ENCODE measurements around the gene KRT1. TPM values are rescaled to one million over a fixed set of nuclear protein-coding genes. Genes with fewer than 3 reads are reported as not detected.
"Not testable (repeated sequence)": the region's sequence is repeated elsewhere in the genome, so short reads cannot be mapped to it uniquely, and the experiment has no call there.

The KRT1 gene
- polyA plus RNA-seq, 10 donors, result 0.47 to 543 (median 2.3) TPM

GRCh38 chr12:52682938-52683574 is 2.8 kb upstream of the KRT1 start:
- peak; percentile 10 to 48 (median 41) for DNase-seq

DNA sequence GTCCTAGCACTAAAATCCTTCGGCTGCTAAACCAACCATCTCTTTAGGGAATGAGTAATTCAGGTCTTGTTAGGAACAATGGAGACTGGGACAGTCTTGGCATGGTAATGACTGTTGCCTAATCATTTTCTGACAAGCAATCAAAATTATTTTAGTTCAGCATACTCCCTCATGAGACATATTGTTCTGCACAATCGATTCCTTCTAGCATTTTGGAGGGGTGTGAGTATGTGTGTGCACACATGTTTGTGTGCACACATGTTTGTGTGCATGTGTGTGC is 2.1 kb upstream of the KRT1 start:
- no peak for DNase-seq

DNA sequence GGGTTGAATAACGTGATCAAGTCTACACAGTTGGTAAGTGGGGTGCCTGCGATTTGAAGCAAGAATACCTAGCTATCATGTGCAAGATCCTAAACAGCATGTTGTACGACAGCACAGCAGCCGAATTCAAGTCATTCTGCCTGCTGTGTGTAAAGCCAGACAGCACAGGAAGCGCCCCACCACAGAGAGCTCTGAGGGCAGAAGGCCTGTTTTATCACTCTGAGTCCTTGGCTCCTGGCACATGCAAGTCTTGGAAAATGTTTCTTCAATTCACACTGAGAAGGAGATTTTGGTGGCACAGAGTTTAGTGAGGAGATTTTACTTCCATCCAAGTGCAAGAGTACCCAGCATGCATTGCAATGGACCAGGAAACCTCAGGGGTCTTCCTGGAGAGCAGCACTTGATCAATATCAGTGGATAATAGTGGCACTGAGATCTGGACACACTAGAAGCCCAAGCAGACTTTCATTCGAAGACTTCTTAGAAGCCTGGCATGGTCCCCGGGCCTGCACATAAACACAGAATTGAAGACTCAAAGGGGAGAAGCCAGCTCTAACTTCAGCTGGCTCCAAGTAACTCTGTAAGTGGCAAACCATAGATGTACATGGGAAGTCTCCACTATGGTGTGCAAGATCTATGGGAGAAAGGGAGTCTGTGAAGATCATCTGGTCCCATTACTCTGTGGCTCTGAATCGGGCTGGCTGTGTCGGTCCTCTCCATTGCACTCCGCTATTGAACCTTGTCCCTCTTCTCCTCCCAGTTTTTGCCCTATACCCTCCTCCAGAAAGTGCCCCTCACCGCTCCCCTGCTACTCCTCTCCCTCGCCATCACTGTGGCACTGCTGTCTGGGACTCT is 1.5 kb upstream of the KRT1 start:
- DNase-seq, result no peak

- DNase-seq, result no peak
Observed at GRCh38 chr12:52679875-52680274, 332 bp downstream of the KRT1 start.

- DNase-seq, result no peak
Observed at GRCh38 chr12:52677671-52678070, 2.5 kb downstream of the KRT1 start.

- DNase-seq, result no peak
Observed at GRCh38 chr12:52677126-52677525, 3.1 kb downstream of the KRT1 start.

GRCh38 chr12:52676163-52676562 is 4.0 kb downstream of the KRT1 start:
- no peak for DNase-seq

DNA sequence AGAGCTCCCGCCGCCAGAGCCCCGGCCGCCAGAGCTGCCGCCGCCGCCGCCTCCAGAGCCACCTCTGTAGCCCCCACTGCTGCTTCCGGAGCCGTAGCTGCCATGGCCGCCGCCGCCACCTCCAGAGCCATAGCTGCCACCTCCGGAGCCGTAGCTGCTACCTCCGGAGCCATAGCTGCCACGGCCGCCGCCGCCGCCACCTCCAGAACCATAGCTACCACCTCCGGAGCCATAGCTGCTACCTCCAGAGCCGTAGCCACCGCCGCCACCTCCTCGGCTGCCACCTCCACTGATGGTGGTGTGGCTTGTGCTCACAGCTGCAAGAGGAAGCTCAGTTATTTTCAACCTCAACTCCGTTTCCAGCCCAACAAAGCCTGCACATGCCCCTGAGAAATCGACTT is 4.9 kb downstream of the KRT1 start:
- DNase-seq, result no peak

- no peak for DNase-seq
Observed at GRCh38 chr12:52674433-52674775, 5.8 kb downstream of the KRT1 start.

DNA sequence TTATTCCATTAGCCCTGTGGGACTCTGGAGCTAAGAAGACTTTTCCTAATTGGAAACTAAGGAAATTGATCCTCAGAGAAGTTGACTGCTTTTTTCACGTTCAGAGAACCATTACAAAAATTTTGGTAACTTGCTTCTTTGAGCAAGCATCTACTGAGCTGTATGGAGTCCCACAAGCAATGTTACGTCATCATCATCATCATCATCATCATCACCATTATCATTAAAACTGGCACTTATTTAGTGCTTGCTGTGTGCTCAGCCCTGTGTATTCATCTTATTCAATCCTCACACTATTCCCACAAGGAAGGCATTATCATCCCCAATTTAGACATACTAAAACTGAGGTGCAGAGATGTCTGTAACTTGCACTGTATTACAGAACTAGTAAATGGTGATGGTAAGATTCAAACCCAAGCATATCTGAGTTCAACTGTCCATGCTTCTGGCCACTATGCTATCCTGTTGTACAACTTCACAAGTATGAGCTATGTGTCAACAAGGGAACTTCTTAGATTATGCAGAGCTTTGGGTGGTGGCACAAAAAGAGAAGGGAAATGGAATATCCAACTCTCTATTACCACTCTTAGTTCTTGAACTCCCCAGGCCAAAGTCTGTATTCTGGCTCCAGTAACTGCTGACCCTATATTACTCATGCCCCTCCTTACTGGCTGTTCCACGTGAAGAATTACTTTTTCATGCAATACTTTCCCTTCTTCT is 6.3 kb downstream of the KRT1 start:
- DNase-seq, result no peak

- peak in 2 of 3 donors; percentile 22 to 28 for DNase-seq
Observed at GRCh38 chr12:52673217-52673616, 7.0 kb downstream of the KRT1 start.

- DNase-seq, result no peak
Observed at GRCh38 chr12:52672321-52672933, 7.8 kb downstream of the KRT1 start.

GRCh38 chr12:52670961-52671360 is 9.2 kb downstream of the KRT1 start:
- DNase-seq, result no peak

DNA sequence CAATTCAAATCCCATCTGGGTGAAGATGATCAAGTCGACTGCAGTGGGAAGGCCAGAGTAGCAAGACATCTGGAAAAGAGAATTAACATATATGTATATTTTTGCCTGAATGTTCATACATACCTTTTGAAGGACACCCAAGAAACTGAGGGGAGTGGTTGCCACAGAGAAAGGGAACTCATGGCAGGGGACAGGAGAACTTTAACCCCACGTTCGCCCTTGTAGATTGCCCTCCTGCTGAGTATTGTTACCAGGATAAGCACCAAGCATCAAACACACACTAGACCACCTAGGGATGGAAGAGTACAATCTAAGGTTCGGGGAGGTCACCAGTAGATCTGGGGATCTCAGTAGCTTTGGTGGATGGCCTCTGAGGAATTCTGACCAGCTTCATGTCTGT is 9.7 kb downstream of the KRT1 start:
- no peak for DNase-seq

GRCh38 chr12:52669941-52670340 is 10.3 kb downstream of the KRT1 start:
- not testable (repeated sequence) for DNase-seq

- no peak for DNase-seq
Observed at GRCh38 chr12:52669426-52669825, 10.8 kb downstream of the KRT1 start.

GRCh38 chr12:52667931-52668330 is 12.3 kb downstream of the KRT1 start:
- DNase-seq, result no peak

DNA sequence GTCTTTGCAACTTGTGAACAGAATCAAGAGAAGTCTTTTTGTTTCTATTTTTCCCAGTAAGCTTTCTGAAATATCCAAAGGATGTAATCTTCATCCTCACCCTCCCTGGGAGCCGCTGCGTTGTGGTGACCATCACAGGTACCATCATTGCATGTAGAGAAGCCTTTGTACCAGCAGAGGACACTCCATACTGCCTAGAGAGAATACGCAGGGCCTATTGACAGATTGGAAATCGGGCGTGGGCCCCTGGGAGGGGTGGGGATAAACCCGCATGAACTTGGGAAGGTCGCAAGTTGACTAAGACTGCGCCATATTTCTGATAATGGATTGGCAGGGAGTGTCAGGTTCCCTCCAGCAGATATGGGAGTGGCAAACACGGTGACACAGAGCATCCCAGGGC is 12.7 kb downstream of the KRT1 start:
- DNase-seq, result no peak

GRCh38 chr12:52666471-52666870 is 13.7 kb downstream of the KRT1 start:
- no peak for DNase-seq

DNA sequence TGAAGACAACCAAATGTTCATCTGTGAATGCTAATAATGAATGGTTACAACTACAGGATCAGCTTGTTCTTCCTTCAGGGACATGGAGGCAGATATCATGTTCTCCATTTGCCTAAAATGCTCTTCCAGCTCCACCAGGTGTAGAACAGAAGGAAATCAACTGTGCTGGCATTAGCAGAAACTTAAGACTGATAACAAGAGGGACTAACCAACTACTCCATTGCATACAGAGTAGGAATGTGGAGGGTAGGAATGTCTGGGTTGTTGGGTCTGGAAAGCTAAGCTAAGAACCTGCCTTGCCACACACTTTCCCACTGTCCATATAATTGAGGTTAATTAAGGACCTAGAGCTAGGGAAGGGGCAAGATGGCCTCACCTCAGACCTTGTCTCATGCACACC is 16.8 kb downstream of the KRT1 start:
- DNase-seq, result no peak

DNA sequence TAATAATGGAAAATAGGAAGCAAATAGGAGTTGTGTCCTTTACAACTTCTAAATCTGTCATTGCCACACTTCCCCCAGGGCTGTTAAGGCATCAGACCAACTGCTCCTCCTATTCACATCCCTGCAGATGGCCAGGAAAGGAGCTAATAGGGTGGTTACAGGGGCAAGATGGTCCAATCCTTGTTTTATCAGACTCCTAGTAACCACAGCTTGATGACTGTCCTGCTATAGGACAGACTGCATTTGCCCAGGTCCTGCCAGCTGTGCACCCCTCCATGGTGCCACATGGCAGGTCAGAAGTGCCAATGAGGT is 17.3 kb downstream of the KRT1 start:
- no peak for DNase-seq

DNA sequence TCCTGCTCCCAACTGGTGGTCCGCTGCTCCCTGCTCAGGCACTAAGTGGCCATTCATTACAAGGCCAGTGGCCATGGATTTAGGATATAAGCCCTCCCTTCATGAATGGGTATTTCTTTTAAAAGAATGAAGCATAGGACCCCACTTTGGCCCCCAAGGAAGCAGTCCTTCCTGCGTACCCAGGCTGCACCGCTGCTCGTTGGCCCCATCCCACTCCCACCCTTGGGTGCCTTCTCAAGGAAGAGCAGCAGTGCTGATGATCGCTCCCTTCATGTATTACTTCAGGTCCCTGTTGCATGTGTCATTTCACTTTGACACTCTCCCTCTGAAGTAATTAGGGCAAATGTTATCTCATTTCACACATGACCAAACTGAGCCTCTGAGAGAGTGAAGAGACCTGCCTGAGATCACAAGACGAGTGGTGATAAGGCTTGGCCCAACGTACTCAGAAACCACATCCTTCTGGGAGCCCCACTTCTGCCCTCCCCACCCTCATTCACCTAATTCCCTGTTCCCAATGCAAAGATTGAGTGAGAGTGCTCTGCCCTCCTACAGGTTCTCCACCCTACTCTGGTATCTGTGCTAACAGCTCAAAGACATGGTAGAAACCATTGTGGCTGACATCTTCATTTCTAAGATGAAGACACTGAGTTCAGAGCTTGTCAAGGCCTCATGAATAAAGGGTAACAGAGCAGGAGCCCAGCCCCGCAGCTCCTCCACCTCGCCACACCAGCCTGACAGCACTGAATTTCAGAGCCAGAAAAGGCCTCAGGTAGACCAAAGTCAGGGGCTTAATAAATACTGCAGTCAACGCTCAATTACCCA is 17.9 kb downstream of the KRT1 start:
- DNase-seq, result no peak
